HG03469 (cell line): ENCODE measurements around the gene SRSF8.
"Not testable (repeated sequence)": the region's sequence is repeated elsewhere in the genome, so short reads cannot be mapped to it uniquely, and the experiment has no call there.

Experiments used
- ATAC-seq: cut with Tn5 transposase; IDR thresholded peaks from one replicate; pipeline ENCODE4 v1.9.1; 2021; ENCODE audit warnings: mild to moderate bottlenecking, moderate library complexity, moderate number of reproducible peaks; ENCODE audit not compliant: unreplicated experiment

SRSF8 gene

GRCh38 chr11:95093548-95093947, 26.8 kb downstream of the SRSF8 start:
- no peak for ATAC-seq

GRCh38 chr11:95095858-95096587, 29.3 kb downstream of the SRSF8 start:
- peak; percentile 80 for ATAC-seq

DNA sequence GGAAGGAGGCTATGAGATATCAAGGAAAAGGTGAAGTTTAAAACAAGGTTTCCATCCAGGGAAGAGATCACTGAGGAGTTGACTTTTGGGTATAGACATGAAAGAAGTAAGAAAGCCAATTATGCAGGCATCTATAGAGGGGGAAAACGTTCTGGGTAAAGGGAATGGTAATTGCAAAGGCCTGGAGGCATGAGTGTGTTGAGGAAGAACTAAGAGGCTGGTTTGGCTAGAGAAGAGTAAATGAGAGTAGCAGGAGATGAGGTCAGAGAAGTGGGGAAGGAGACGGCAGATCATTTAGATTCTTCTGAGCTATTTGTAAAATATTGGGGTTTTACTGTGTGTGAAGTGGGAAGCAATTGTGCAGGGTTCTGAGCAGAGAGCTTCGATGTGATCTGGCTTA, 30.5 kb downstream of the SRSF8 start:
- no peak for ATAC-seq

DNA sequence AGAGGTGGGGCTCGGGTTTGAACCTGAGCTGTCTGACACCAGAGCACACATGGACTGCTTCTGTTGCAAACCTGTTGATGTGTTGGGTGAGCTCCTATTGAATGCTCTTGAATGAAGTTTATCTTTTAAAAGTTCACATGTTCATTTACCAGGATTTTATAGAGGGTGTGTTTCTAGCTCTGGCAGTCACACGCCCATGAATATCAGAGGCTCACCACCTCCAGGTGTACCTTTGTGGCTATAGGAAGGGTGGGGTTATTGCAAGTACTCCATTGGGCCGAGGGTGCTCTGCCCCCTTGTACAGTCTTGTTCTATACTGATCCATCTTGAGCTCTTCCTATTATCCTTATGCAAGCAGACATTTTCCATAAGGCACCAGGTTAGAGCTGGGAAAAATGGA, 32.1 kb downstream of the SRSF8 start:
- no peak for ATAC-seq

DNA sequence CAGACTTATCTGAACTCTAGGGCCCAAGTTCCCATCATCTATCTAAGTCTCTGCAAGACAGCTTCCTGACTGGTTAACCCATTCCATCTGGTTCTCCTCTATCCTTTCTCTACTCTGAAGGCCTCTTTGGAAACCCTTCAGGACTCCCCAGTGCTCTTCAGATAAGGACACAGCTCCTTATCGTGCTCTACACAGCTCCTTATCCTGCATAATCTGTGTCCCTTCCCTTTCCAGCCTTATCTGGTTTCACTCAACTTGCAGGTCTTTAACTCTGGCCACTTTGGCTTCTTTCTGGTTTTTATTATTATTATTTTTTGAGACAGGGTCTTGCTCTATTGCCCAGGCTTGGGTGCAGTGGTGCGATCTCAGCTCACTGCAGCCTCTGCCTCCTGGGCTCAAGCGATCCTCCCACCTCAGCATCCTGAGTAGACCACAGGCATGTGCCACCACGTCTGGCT, 33.5 kb downstream of the SRSF8 start:
- ATAC-seq: no peak

GRCh38 chr11:95100856-95101507, 34.3 kb downstream of the SRSF8 start:
- no peak for ATAC-seq

DNA sequence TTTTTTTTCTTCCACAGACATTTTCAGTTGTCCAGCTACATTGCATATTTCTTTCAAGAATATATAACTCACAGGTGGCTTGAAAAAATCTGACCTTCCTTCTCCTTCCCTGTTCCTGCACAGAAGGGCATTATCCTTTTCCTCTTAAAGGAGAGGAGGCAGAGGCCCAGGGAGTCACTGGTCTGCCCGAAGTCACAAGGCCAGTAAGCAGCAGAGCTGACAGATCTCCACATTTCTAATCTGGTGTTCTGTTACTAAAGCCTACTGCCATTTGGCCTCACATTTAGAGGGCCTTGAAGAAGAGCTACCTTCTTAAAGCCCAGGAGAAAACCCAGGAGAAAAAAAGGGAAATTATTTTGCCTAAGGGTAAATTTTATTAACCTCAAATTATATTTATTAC, 35.2 kb downstream of the SRSF8 start:
- ATAC-seq: no peak

DNA sequence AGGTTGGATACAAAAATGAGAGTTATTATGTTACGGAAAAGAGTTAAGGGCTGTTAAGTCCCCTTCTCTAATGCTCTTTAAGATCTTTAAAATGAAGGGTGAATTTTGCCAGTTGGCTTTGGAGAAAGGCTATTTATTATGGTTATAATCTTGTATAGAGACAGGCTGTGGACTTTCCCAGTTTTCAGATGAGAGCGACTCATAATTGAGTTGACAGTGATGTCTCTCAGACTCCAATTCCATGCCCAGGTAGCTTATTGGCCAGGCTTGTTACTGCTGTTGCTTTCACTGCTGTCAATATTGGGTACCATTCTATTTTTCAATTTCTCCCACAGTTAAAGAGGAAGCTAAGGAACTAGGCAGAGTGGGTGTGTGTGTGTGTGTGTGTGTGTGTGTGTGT, 36.0 kb downstream of the SRSF8 start:
- ATAC-seq: no peak

DNA sequence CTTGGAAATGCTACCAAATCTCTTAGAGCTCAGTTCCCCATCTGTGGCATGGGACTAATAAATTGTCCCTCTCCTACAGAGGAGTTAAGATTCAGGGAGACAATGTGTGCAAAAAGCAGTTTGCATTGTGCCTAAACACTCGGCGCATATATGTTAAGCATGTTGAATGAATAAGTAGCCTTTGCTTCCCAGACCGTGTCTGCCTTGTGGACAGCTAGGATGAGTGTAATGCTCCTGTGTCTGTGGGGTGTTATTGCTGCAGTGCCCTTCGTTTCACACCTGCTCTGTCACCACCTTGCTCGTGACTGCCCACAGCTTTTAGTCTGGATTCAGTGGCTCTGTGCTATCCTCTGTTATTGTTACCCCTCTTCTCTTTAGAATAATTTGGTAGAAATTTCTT, 37.0 kb downstream of the SRSF8 start:
- no peak for ATAC-seq

- ATAC-seq: no peak
Observed at GRCh38 chr11:95104121-95104830, 37.6 kb downstream of the SRSF8 start.

DNA sequence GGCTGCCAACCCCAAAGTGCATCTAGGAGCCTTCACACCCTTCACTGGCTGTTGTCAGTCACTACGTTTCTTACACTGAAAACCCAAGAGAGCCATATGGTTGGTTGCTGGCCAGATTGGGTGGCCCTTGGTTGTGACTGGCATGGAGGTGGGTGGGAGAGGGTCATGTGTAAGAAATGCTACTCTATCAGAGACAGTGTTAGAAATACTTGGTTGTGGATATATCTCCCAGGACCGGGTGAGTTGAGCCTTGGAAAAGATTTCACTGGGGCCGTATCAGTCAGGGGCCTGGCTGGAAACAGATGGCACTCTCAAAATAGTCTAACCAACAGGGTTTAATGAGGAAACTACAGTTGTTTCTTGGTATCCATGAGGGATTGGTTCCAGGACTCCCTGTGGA, 38.1 kb downstream of the SRSF8 start:
- no peak for ATAC-seq

DNA sequence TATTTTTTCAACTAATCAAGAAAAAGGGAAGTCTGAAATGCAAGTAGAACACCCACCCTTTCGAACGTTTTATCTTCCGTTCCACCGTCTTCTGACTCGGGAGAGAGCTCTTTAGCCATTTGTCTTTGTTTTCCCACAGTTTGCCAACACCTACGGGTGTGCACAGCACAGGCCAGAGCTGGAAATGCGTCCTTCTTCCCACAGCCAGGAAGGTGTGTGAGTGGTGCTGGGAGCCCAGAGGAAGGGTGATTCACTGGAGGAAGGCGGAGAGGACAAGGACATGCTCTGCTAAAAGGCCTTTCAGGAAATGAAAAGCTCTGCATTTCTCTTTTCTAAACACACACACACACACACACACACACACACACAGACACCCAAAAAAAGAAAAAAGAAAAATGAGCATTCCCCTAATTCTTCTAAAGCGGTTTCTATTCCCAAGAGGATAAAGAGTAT, 41.5 kb downstream of the SRSF8 start:
- ATAC-seq: no peak

GRCh38 chr11:95108671-95109551, 42.2 kb downstream of the SRSF8 start:
- ATAC-seq: no peak

GRCh38 chr11:95111471-95111870, 44.8 kb downstream of the SRSF8 start:
- ATAC-seq: not testable (repeated sequence)

GRCh38 chr11:95111923-95112540, 45.3 kb downstream of the SRSF8 start:
- no peak for ATAC-seq

GRCh38 chr11:95115597-95115996, 48.9 kb downstream of the SRSF8 start:
- no peak for ATAC-seq

DNA sequence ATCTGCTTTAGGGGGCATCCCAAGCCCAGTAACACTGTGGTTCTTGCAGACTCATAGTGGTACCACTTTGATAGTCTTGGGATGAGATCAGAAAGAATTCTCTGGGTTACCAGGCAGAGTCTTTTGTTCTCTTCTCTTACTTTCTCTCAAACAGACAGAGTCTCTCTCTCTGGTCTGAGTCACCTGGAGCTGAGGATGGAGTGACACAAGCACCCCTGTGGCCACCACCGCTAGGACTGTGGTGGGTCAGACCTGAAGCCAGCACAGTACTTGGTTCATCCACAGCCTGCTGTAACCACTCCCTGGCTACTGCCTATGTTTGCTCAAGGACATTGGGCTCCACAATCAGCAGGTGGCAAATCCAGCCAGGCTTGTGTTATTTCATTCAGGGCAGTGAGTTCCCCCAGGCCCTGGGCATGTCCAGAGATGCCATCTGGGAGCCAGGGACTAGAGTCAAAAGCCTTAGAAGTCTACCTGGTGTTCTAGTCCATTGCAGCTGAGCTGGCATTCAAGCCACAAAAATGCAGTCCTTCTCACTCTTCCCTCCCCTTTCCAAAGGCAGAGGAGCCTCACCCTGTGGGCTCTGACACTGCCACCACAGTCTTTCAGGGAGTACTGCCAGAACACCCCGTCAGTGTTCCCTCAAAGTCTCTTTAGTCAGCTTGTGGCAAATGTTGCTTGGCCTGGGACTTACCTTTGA, 52.8 kb downstream of the SRSF8 start:
- ATAC-seq: no peak
